IPS-18a (cell line): ENCODE results near the gene P2RX4.
A peak's percentile ranks its signal among the peaks of the same experiment; 100 is the strongest.
"Not testable (repeated sequence)": the region's sequence is repeated elsewhere in the genome, so short reads cannot be mapped to it uniquely, and the experiment has no call there.

Experiments used
- H3K27ac ChIP-seq: one replicate; pipeline ENCODE4 v1.5.1; 2013; ENCODE audit warnings: low read length
- H3K27me3 ChIP-seq: one replicate; pipeline ENCODE4 v1.6.1; 2013; ENCODE audit warnings: mild to moderate bottlenecking, low read length; ENCODE audit not compliant: control insufficient read depth, insufficient read depth
- H3K36me3 ChIP-seq: one replicate; pipeline ENCODE4 v1.6.1; 2013; ENCODE audit warnings: low read depth, low read length; ENCODE audit not compliant: control insufficient read depth
- H3K4me1 ChIP-seq: one replicate; pipeline ENCODE4 v1.6.1; 2013; ENCODE audit warnings: low read depth, low read length; ENCODE audit not compliant: control insufficient read depth
- H3K4me3 ChIP-seq: one replicate; pipeline ENCODE4 v1.5.1; 2013; ENCODE audit warnings: low read length
- H3K9ac ChIP-seq: one replicate; pipeline ENCODE4 v1.6.1; 2013; ENCODE audit warnings: mild to moderate bottlenecking, low read length, moderate library complexity
- H3K9me3 ChIP-seq: one replicate; pipeline ENCODE4 v1.6.1; 2013; ENCODE audit warnings: low read depth, low read length; ENCODE audit not compliant: control insufficient read depth

Gene P2RX4, protein sequence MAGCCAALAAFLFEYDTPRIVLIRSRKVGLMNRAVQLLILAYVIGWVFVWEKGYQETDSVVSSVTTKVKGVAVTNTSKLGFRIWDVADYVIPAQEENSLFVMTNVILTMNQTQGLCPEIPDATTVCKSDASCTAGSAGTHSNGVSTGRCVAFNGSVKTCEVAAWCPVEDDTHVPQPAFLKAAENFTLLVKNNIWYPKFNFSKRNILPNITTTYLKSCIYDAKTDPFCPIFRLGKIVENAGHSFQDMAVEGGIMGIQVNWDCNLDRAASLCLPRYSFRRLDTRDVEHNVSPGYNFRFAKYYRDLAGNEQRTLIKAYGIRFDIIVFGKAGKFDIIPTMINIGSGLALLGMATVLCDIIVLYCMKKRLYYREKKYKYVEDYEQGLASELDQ

DNA sequence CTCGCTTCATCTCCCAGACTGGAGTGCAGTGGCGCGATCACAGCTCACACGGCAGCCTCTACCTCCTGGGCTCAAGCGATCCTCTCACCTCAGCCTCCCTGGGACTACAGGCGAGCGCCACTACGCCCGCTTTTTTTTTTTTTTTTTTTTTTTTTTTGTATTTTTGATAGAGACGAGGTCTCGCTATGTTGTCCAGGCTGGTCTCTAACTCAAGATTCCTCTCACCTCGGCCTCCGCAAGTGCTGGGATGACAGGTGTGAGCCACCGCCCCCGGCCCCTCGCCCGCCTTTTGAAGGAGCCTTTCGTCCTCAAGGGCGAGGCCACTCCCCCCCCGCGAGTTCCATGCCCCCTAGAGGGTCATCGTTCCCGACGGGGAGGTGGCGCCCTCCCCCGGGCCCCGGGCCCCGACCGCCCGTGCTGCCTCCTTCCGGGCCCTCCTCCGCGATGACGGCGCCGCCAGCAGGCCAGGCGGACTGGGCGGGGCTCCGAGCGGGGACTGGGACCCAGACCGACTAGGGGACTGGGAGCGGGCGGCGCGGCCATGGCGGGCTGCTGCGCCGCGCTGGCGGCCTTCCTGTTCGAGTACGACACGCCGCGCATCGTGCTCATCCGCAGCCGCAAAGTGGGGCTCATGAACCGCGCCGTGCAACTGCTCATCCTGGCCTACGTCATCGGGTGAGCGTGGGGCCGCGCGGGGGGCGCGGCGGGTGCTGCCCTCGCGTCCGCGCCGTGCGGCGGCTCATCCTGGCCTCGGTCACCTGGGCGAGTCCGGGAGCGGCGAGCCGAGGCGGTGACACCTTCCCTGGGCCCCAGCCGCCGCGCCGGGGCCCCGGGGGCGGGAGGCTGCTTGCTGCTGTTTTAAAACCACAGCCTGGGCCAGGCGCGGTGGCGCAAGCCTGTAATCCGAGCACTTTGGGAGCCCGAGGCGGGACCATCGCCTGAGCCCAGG is at the start of gene P2RX4:
TSS of gene P2RX4 (plus strand) at position 506 of the 949 bp plus-strand sequence. CDS start at position 542, 36 bp downstream.
- Histone ChIP-seq H3K4me3 (peak within 1 kb of the TSS; percentile 85), H3K27me3 (peaks cover 7% of the 10 kb centered on the region), H3K36me3 (no peaks in the 10 kb centered on the region), H3K9me3 (no peaks in the 10 kb centered on the region), H3K27ac (no peak within 1 kb of the TSS), H3K4me1 (no peaks in the 10 kb centered on the region), H3K9ac (peak within 1 kb of the TSS; percentile 79)

DNA sequence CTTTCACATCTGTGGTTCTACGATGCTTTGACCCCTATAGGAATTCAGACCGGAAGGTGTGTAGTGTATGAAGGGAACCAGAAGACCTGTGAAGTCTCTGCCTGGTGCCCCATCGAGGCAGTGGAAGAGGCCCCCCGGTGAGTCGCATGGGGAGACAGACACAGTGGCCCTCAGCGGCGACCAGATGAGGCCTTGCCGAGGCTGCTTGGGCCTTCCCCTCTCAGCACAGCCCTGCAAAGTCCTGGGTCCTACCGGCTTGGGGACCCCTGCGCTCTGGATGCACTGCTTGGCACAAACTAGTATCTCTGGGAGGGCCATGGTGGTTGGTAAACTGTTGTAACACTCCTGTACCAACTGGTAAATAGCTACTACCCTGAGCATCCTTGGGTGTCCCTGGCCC is 47.5 kb upstream of the P2RX4 start:
- Histone ChIP-seq H3K9me3 (no peaks in the 10 kb centered on the region), H3K4me1 (no peaks in the 10 kb centered on the region), H3K4me3 (no peak overlapping the region), H3K36me3 (no peaks in the 10 kb centered on the region), H3K9ac (no peak overlapping the region), H3K27ac (no peak overlapping the region), H3K27me3 (no peaks in the 10 kb centered on the region)

- H3K27ac ChIP-seq, result no peak overlapping the region
- no peaks in the 10 kb centered on the region for H3K27me3 ChIP-seq
- H3K4me3 ChIP-seq, result no peak overlapping the region
- no peak overlapping the region for H3K9ac ChIP-seq
- no peaks in the 10 kb centered on the region for H3K9me3 ChIP-seq
- H3K4me1 ChIP-seq, result no peaks in the 10 kb centered on the region
- H3K36me3 ChIP-seq, result no peaks in the 10 kb centered on the region
These were observed 46.9 kb upstream of the P2RX4 start for GRCh38 chr12:121162985-121163384.

DNA sequence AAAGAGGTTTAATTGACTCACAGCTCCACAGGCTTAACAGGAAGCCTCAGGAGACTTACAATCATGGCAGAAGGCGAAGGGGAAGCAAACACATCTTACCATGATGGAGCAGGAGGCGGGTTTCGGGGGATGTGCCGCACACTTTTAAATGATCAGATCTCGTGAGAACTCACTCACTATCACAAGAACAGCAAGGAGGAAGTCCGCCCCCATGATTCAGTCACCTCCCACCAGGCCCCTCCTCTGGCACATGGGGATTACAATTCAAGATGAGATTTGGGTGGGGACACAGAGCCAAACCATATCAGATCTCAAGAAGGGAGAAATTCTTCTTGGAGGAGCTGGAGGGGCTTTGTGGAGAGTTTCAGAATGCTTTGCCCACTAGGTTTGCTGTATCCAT is 45.1 kb upstream of the P2RX4 start:
- not testable (repeated sequence) for H3K27ac ChIP-seq, H3K4me1 ChIP-seq, H3K36me3 ChIP-seq, H3K4me3 ChIP-seq, H3K27me3 ChIP-seq, H3K9ac ChIP-seq, H3K9me3 ChIP-seq

DNA sequence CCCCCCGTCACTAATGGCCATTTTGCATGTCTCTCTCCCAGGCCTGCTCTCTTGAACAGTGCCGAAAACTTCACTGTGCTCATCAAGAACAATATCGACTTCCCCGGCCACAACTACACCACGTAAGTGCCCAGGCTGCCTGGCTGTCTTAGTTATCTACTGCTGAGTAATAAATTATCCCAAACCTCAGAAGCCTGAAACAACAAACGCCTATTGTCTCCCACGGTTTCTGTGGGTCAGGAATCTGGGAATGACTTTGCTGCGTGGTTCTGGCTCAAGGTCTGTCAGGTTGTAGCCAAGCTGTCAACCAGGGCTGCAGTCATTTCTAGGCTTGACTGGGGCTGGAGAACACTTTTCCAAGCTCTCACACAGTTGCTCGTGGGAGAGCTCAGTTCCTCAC is 44.6 kb upstream of the P2RX4 start:
- Histone ChIP-seq H3K36me3 (no peaks in the 10 kb centered on the region), H3K9ac (no peak overlapping the region), H3K4me1 (no peaks in the 10 kb centered on the region), H3K4me3 (no peak overlapping the region), H3K27me3 (no peaks in the 10 kb centered on the region), H3K27ac (no peak overlapping the region), H3K9me3 (no peaks in the 10 kb centered on the region)

- Histone ChIP-seq H3K27me3 (no peaks in the 10 kb centered on the region), H3K27ac (no peak overlapping the region), H3K4me3 (no peak overlapping the region), H3K9me3 (no peaks in the 10 kb centered on the region), H3K4me1 (no peaks in the 10 kb centered on the region), H3K36me3 (no peaks in the 10 kb centered on the region), H3K9ac (no peak overlapping the region)
These were observed 43.6 kb upstream of the P2RX4 start for GRCh38 chr12:121166356-121166755.

- Histone ChIP-seq H3K36me3 (no peaks in the 10 kb centered on the region), H3K9me3 (no peaks in the 10 kb centered on the region), H3K27ac (no peak overlapping the region), H3K4me3 (no peak overlapping the region), H3K27me3 (no peaks in the 10 kb centered on the region), H3K4me1 (no peaks in the 10 kb centered on the region), H3K9ac (no peak overlapping the region)
These were observed 42.6 kb upstream of the P2RX4 start for GRCh38 chr12:121167232-121167820.

DNA sequence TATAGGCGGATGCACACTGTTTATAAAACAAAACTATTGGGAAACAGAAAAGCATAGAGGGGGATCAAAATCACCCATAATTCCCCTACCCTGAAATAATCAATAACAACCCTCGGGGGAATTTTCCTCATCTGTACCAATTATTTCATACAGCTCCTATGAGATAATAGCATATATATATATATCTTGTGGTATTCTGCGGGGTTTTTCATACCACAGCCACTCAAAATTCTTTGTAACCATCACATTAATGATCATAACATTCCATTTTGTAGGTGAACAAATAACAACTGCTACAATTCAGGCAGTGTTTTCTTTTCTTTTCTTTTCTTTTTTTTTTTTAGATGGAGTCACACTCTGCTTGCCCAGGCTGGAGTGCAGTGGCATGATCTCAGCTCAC is 42.0 kb upstream of the P2RX4 start:
- Histone ChIP-seq H3K36me3 (no peaks in the 10 kb centered on the region), H3K4me1 (no peaks in the 10 kb centered on the region), H3K27ac (no peak overlapping the region)

DNA sequence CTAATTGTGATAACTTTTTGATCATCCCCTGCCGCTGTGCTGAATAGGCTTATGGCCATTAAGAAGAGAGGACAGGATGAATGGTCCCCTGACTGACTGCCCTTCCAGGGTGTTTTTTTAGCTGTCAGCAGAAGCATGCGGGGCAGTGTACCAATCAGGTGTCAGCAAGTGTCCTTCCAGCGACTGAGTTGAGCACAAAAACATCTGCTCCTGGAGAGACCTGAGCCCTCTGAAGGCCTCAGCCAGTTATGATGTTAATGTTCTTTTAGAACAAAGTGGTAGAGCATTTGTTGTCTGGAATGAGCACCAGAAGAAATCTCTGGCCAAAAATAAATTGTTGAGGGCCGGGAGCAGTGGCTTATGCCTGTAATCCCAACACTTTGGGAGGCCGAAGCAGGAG is 39.8 kb upstream of the P2RX4 start:
- H3K4me3 ChIP-seq, result no peak overlapping the region
- no peaks in the 10 kb centered on the region for H3K9me3 ChIP-seq
- H3K27me3 ChIP-seq, result no peaks in the 10 kb centered on the region
- H3K9ac ChIP-seq, result no peak overlapping the region
- H3K27ac ChIP-seq, result no peak overlapping the region
- no peaks in the 10 kb centered on the region for H3K4me1 ChIP-seq
- H3K36me3 ChIP-seq, result no peaks in the 10 kb centered on the region

More for the DNA sequence above, 42.0 kb upstream of the P2RX4 start:
- H3K27me3 ChIP-seq, result no peaks in the 10 kb centered on the region
- H3K4me3 ChIP-seq, result no peak overlapping the region
- H3K9me3 ChIP-seq, result no peaks in the 10 kb centered on the region
- no peak overlapping the region for H3K9ac ChIP-seq

- Histone ChIP-seq H3K36me3 (no peaks in the 10 kb centered on the region), H3K27me3 (no peaks in the 10 kb centered on the region), H3K9me3 (no peaks in the 10 kb centered on the region), H3K27ac (no peak overlapping the region), H3K4me1 (no peaks in the 10 kb centered on the region), H3K4me3 (no peak overlapping the region), H3K9ac (no peak overlapping the region)
These were observed 39.2 kb upstream of the P2RX4 start for GRCh38 chr12:121170611-121171260.

- no peaks in the 10 kb centered on the region for H3K4me1 ChIP-seq
- H3K27ac ChIP-seq, result no peak overlapping the region
- no peak overlapping the region for H3K9ac ChIP-seq
- no peaks in the 10 kb centered on the region for H3K27me3 ChIP-seq
- no peak overlapping the region for H3K4me3 ChIP-seq
- H3K9me3 ChIP-seq, result no peaks in the 10 kb centered on the region
- no peaks in the 10 kb centered on the region for H3K36me3 ChIP-seq
These were observed 37.8 kb upstream of the P2RX4 start for GRCh38 chr12:121172145-121172544.
